HG03159 (cell line): ENCODE results near the gene BCCIP.

Experiments
- ATAC-seq: cut with Tn5 transposase; IDR thresholded peaks from one replicate; pipeline ENCODE4 v1.9.1; 2021; ENCODE audit warnings: mild to moderate bottlenecking, moderate library complexity; ENCODE audit not compliant: unreplicated experiment

BCCIP gene

DNA sequence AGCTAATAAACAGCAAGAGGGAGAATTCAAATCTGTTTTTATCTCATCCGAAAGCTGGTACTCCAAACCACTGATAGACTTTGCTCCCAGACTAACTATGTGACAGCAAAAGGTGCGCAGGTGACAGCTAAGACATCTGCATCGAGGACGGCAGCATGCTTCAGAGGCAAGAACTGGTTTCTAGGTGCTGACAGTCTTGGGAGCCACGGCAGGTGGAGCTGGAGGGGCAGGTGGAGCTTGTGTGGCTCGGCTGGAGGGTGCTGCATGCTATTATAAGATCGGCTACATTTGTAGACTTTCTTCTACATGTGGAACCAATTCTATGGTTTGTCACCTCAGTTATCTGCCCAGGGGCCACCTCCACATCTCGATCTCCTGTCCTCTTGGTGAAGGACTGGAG, 25.9 kb upstream of the BCCIP start:
- no peak for ATAC-seq

DNA sequence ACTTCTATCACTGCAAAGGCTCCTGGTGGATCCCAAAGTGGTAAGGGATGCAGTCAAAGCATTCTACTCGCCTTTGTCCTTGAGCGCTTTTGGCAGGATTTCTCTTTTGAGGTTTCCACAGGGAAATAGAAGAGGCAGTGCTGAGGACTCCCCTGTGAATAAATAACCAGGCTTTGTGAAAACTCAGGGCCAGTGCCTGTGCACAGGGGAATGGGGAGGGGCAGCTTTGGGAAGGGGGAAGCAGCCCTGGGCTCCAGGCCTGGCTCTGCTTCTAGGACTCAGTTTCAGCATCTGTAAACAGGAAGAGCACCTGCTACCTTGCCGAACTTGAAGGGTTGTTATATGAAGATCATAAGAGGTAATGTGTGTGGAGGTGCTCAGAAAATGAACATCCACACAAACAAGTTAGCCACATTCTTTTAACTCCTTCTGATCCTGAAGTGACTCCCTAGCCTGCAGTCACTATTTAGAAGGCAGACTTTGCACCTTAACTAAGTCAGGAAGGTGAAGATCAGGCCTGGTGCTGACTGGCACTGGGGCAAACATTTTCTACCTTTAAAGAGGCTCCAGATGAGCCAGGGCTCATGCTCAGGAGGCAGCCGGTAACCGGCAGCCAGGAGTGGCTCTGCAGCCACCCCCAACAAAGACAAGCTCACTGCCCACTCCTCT, 25.2 kb upstream of the BCCIP start:
- no peak for ATAC-seq

DNA sequence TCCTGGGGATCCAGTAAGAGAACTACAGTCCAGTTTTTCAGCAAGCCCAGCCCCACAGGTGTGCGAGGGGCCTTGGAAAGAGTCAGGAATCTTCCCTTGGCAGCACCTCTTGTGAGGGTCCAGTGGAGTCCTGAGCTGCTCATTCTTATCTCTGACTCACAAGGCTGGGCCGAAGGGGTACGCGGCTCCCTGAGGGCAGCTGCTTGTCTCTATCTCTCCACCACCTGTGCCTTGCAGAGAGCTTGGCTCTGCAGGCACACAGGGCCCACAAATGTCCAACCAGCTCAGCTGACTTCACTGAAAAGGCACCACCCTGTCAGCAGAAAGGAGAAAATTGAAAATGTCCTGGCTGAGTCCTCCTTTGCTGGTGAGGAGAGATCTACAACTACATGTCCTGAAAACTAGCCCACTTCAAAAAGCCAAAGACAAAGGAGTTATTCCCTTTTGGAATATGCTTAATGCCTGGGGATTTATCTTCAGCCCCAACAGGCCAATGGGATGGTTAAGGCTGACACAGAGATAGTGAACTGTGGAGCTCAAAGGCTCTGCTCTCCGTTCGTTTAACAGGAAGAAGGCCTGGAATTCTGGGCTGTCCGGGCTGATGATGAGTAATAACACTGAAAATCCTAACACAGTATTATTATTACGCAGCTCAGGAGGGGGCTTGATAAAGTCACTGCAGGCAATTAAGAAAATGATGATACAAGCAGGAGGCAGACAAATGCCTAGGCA, 23.7 kb upstream of the BCCIP start:
- no peak for ATAC-seq

GRCh38 chr10:125801574-125801973, 21.8 kb upstream of the BCCIP start:
- no peak for ATAC-seq

GRCh38 chr10:125802131-125802530, 21.2 kb upstream of the BCCIP start:
- no peak for ATAC-seq

- ATAC-seq = no peak
These were observed 20.6 kb upstream of the BCCIP start for GRCh38 chr10:125802739-125803138.

GRCh38 chr10:125808047-125808446, 15.3 kb upstream of the BCCIP start:
- ATAC-seq = no peak

- no peak for ATAC-seq
These were observed 12.1 kb upstream of the BCCIP start for GRCh38 chr10:125811251-125811650.

DNA sequence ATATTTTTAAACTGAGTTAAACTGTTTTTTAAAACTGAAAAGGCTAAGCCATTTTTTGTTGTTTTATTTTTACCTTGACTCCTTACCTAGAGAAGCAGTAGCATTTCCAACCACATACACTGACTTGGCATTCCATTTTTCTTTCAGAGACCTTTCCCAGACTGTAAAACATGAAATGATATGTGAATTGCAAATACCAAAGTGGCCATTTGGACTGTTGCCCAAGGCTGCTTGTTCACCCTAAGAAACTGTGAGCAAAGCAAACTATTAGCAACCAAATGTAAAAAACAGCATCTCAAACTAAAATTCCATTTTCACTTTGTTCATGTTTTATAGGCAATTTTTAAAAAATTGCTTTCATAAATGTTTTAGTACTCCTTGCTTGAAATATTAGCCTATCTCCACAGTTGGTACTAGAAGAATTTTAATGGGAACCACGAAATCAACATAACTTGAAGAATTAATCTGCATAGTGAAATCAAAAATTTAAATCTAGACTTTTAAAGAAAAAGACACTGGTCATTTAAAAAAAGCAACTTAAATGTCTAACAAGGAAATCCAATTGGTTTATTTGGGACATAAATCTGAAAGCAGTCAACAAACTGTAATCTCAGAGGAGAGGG, 11.1 kb upstream of the BCCIP start:
- no peak for ATAC-seq

- ATAC-seq = no peak
These were observed 7.6 kb upstream of the BCCIP start for GRCh38 chr10:125815764-125816163.

- ATAC-seq = no peak
These were observed 6.8 kb upstream of the BCCIP start for GRCh38 chr10:125816548-125816947.

GRCh38 chr10:125817337-125817946, 5.9 kb upstream of the BCCIP start:
- ATAC-seq = no peak

GRCh38 chr10:125820701-125821100, 2.6 kb upstream of the BCCIP start:
- peak; percentile 48 for ATAC-seq

DNA sequence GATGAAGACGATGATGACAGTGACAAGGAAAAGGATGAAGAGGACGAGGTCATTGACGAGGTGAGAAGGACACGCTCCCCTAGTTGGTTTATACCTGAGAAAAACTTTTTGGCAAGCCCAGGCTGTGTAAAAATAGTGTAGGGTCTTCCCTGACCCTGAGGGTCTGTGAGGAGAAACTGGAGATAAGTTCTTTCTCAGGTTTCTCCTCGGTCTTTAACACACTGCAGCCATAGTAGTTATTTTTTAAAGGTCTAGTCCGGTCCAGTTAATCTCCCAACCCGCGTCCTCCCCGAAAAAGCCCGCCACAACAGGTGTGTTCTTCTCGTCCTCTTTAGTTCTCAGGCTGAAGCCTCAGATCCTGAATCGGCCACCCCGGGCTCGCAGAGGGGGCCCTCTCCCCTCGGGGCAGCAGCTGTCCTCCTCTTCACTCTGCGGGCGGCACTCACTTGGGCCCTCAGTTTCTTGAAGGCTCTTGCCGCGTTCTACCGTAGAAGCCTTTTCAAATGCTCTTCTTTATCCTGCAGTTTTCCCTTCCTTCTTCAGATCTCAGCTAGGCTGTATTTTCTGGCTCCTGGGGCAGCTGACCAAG, 411 bp downstream of the BCCIP start:
- ATAC-seq = no peak

GRCh38 chr10:125824736-125825135, 1.4 kb downstream of the BCCIP start:
- ATAC-seq = no peak

GRCh38 chr10:125827133-125827532, 3.8 kb downstream of the BCCIP start:
- no peak for ATAC-seq

- ATAC-seq = no peak
These were observed 5.0 kb downstream of the BCCIP start for GRCh38 chr10:125828311-125828710.

GRCh38 chr10:125836746-125837145, 13.4 kb downstream of the BCCIP start:
- ATAC-seq = no peak

GRCh38 chr10:125838802-125839575, 15.6 kb downstream of the BCCIP start:
- no peak for ATAC-seq

GRCh38 chr10:125840406-125840805, 17.1 kb downstream of the BCCIP start:
- ATAC-seq = no peak

DNA sequence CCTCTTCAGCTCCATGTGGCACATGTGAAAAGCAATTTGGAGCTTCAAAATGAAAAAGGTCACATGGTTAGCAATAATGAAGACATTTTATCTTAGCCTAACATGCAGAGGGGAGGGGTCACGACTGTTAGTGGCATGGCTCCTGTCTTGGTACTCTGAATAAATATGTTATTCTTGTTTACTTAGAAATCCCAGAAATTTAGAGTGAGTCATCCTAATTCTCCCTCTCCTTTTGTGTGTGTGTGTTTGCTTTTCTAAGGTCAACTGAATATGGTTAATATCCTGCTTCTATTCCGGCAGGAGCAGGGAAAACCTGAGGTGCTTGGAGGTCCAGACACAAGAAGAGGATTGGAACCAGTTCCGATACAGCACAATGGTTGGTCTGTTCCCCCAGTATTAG, 17.6 kb downstream of the BCCIP start:
- no peak for ATAC-seq
